Mammary epithelial cell (primary cell): ENCODE results near the gene LY6G5B.

ENCODE experiments used
- EZH2 ChIP-seq: IDR thresholded peaks from 2 replicates; pipeline ENCODE4 v1.6.1; 2012; ENCODE audit warnings: low read length, inconsistent platforms, borderline replicate concordance
- TF ChIP-seq, protein P1 (sequence below), 2 donors: IDR thresholded peaks in 1 of 2; conservative IDR thresholded peaks in 1 of 2; 2 replicates each; pipeline ENCODE4 v1.5.1; 2011 to 2012; ENCODE audit warnings: inconsistent platforms in 2 of 2, low read length in 2 of 2, mild to moderate bottlenecking in 2 of 2, control low read depth in 1 of 2, low read depth in 1 of 2; ENCODE audit not compliant: insufficient read depth in 1 of 2; ENCODE audit errors: extremely low read depth in 1 of 2

DNA sequence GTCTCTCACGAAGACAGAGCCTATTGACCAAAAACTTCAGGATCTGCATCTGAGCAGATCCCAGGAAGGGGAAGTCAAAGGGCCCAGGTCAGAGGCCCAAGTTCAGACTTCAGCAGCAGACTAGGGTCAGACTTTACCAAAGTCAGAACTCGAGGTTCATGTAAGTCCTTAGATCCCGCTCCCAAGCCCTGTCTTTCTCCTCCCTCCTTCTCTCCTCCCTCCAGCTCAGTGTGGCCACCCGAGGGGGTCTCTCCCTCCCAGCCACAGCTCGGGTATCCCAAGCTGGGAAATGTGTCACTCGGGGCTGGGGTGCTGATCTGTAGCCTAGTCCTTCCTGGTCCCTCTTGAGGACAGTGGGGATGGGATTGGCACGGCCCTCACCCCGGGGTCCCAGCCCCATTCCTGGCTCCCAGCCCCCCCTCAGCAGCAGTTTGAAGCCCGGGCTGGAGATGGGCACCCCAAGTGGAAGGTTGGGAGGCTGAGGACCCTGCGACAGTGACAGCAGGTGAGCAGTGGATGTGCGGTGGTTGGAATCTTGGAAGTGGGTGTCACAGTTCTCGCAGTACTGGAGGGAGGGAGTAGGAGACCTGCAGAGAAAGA lies 7.6 kb upstream of the LY6G5B start:
- TF ChIP-seq, protein P1, sequence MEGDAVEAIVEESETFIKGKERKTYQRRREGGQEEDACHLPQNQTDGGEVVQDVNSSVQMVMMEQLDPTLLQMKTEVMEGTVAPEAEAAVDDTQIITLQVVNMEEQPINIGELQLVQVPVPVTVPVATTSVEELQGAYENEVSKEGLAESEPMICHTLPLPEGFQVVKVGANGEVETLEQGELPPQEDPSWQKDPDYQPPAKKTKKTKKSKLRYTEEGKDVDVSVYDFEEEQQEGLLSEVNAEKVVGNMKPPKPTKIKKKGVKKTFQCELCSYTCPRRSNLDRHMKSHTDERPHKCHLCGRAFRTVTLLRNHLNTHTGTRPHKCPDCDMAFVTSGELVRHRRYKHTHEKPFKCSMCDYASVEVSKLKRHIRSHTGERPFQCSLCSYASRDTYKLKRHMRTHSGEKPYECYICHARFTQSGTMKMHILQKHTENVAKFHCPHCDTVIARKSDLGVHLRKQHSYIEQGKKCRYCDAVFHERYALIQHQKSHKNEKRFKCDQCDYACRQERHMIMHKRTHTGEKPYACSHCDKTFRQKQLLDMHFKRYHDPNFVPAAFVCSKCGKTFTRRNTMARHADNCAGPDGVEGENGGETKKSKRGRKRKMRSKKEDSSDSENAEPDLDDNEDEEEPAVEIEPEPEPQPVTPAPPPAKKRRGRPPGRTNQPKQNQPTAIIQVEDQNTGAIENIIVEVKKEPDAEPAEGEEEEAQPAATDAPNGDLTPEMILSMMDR (conservative IDR thresholded peaks at IDR 0.05 in 1 of 2, IDR thresholded peaks at IDR 0.05 in 1 of 2; ENCODE audit: extremely low read depth in 1 of 2, insufficient read depth in 1 of 2, low read depth in 1 of 2, low read length in 2 of 2): no peak
- TF ChIP-seq EZH2: no peak
